Heart left ventricle (tissue), 16 donors: ENCODE results near the gene NBPF3. TPM values are rescaled to one million over a fixed set of nuclear protein-coding genes. Genes with fewer than 3 reads are reported as not detected.

Experiments used
- ATAC-seq, 4 donors: fragments of 200-7000 bp; cut with Tn5 transposase; one replicate each; pipeline ENCODE4 v1.9.1; 2020 to 2022; ENCODE audit warnings: moderate library complexity in 4 of 4, mild to moderate bottlenecking in 3 of 4, moderate number of reproducible peaks in 1 of 4
- DNase-seq, 5 donors: peaks; one replicate each; pipeline ENCODE4 v3.0.0-alpha.2; 2020
- H3K27ac ChIP-seq, 12 donors: fragments of 200-600 bp; sonication (generic) in 4 of 12; one replicate each; pipeline versions ENCODE4 v1.5.0 to v1.8.0; 2016 to 2022; ENCODE audit warnings: mild to moderate bottlenecking in 2 of 12
- H3K27me3 ChIP-seq, 9 donors: fragments of 200-600 bp; sonication (generic) in 2 of 9; one replicate each; pipeline versions ENCODE4 v1.5.1 to v1.8.0; 2016 to 2022; ENCODE audit warnings: mild to moderate bottlenecking in 3 of 9
- H3K36me3 ChIP-seq, 9 donors: fragments of 200-600 bp; sonication (generic) in 2 of 9; one replicate each; pipeline versions ENCODE4 v1.5.0 to v1.8.0; 2018 to 2022; ENCODE audit warnings: mild to moderate bottlenecking in 2 of 9
- H3K4me1 ChIP-seq, 12 donors: fragments of 200-600 bp; sonication (generic) in 4 of 12; one replicate each; pipeline versions ENCODE4 v1.5.0 to v1.8.0; 2016 to 2022; ENCODE audit warnings: mild to moderate bottlenecking in 3 of 12
- H3K4me3 ChIP-seq, 12 donors: fragments of 200-600 bp; sonication (generic) in 4 of 12; one replicate each; pipeline versions ENCODE4 v1.5.0 to v1.8.0; 2017 to 2022; ENCODE audit warnings: mild to moderate bottlenecking in 9 of 12, moderate library complexity in 4 of 12
- H3K9me3 ChIP-seq, 12 donors: fragments of 200-600 bp; sonication (generic) in 4 of 12; one replicate each; pipeline versions ENCODE4 v1.5.0 to v1.8.0; 2016 to 2022; ENCODE audit warnings: mild to moderate bottlenecking in 1 of 12
- POLR2A ChIP-seq, 2 donors: fragments of 450-650 bp; IDR thresholded peaks; one replicate each; pipeline ENCODE4 v1.6.1; 2017; ENCODE audit warnings: antibody characterized with exemption in 2 of 2, mild to moderate bottlenecking in 2 of 2, moderate library complexity in 2 of 2
- WGBS, 4 donors: extraction: QIAGEN DNeasy Blood & Tissue Kit in 2 of 4; methylation state at CpG; one replicate each; pipeline versions ENCODE4 v1.1.5 to v1.1.7; 2013 to 2018; 5-methylcytosine and 5-hydroxymethylcytosine counted together
- intact Hi-C, 10 donors: fragments of 100-400 bp; cut with DNase I; formaldehyde crosslinking; loops; one replicate each; pipeline versions ENCODE4 v1.11.1 to v1.14.2; 2022
- polyA plus RNA-seq, 2 donors: library from polyadenylated mRNA; stranded (reverse); fragments of 200-250 nt; gene quantifications; one replicate each; pipeline ENCODE4 v1.2.3, GENCODE V29; 2013
- total RNA-seq, 9 donors: library from RNA; depleted of rRNA in 2 of 9; stranded (reverse); fragments of >200 nt in 2 of 9; fragmentation: NEBNext Ultra II Directional in 3 of 9; extraction: Animal tissue kit (Norgen Biotek cat#: 25700) in 3 of 9; gene quantifications; one replicate each; pipeline versions ENCODE4 v1.1.0 to v1.2.4, GENCODE V29; 2016 to 2023
- TF ChIP-seq, protein P1 (sequence below), 12 donors: fragments of 200-600 bp; sonication (generic) in 4 of 12; IDR thresholded peaks; one replicate each; pipeline versions ENCODE4 v1.5.0 to v1.8.0; 2018 to 2022; ENCODE audit warnings: antibody characterized with exemption in 12 of 12, mild to moderate bottlenecking in 5 of 12
- donor health status: ischemic (EF 13 %, LVEDD 7.1; RV severe dilation, severe dysfunction).
- donor health status: healthy with polysubstance abuse.
- donor health status: DM: no; HTN: yes; CAD: no.
- donor health status: DM: no; HTN: no; CAD: no.
- donor health status: ischemic (EF 25% LVEDD 6.9; RV normal size, moderate dysfunction).
- donor health status: ischemic (EF 25% LVEDD 5.7; RV mildly dilated, moderate dysfunction).
- donor health status: healthy.
- donor health status: DM: yes; HTN: yes; CAD: no.
- donor health status: ischemic (EF 35%, LVEDD 5.7; RV mildly dilated, moderate dysfunction).
- donor health status: nonischemic (EF 11% LVEDD 7.7; RV severe dilation, severe dysfunction).
- donor health status: DM: yes; HTN: yes; CAD: no.
- donor health status: PGD.
- donor health status: ischemic (EF 29% LVEDD 5.4; RV normal size, mild dysfunction).
- donor health status: nonischemic (EF 23%, LVEDD 6.1; RV moderate dilation, normal function).

NBPF3 gene
- total and polyA plus RNA-seq, 11 donors = 1.1 to 7.3 (median 4.0) TPM

DNA sequence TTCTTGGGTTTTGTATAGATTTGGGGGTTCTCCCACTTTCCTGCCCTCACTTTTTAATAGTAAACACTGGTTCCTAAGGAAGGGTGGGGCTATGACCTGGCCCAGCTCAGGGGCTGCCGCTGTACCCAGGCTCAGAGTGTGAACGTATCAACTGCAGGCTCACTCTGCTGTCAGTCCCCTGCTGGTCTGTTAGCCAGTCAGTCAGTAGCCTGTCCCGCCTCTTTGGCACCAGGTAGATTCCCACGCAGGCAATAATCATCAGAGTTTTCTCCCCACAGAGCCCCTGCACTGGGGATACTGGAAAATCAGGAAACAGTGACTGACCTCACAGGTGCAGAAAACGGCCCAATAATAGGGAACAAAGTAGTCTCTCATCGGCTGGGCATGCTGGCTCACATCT lies 54.3 kb downstream of the NBPF3 start:
- Histone ChIP-seq H3K4me3 (no peak overlapping the region), H3K36me3 (no peaks in the 10 kb centered on the region), H3K27ac (no peak overlapping the region), H3K4me1 (peaks cover 0 to 13% (median 0%) of the 10 kb centered on the region in 12 donors), H3K27me3 (peaks cover 0 to 6% (median 0%) of the 10 kb centered on the region in 9 donors), H3K9me3 (peaks cover 0 to 1% (median 0%) of the 10 kb centered on the region in 12 donors)
- 62 to 73% (median 71%) methylated on average over 6 of the region's 6 CpGs for WGBS, 4 donors
- DNase-seq (no peak), ATAC-seq (no peak)
- no peak for TF ChIP-seq POLR2A (IDR thresholded peaks at IDR 0.05)
- TF ChIP-seq, protein P1, sequence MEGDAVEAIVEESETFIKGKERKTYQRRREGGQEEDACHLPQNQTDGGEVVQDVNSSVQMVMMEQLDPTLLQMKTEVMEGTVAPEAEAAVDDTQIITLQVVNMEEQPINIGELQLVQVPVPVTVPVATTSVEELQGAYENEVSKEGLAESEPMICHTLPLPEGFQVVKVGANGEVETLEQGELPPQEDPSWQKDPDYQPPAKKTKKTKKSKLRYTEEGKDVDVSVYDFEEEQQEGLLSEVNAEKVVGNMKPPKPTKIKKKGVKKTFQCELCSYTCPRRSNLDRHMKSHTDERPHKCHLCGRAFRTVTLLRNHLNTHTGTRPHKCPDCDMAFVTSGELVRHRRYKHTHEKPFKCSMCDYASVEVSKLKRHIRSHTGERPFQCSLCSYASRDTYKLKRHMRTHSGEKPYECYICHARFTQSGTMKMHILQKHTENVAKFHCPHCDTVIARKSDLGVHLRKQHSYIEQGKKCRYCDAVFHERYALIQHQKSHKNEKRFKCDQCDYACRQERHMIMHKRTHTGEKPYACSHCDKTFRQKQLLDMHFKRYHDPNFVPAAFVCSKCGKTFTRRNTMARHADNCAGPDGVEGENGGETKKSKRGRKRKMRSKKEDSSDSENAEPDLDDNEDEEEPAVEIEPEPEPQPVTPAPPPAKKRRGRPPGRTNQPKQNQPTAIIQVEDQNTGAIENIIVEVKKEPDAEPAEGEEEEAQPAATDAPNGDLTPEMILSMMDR (IDR thresholded peaks at IDR 0.05) = no peak
- intact Hi-C loops = loop anchor here in 1 of 10 donors (10.0 kb wide), 1 partner anchor 109 kb away; no protein-coding TSS in a partner anchor

DNA sequence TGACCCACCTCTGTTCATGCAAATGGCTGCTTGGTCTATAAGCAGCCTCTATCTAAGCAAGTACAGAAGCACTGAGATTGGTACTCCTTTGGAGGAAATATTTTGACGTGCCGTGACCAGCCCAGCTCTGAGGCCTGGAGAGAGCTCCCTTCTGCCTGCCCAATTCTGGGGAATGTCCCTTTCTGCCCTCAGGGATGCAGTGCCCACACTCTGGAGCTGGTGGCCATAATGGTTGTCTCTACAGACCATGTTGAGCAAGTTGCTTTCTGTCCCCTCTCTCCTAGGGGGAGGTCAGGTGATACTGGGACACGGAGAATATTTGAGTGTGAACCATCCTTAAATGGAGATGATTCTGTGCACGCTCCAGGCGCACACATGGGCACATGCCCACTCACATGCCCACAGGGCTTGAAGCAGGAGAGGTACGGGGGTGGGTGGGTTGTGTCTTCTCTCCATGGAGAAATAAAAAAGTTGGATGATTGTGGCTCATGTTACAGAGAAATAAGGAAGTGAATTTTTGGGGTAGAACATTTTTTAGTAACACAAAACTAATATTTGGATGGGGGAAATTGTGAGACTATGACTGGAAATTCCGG lies 55.4 kb downstream of the NBPF3 start:
- ATAC-seq (no peak), DNase-seq (no peak)
- Histone ChIP-seq H3K27me3 (peaks cover 0 to 7% (median 0%) of the 10 kb centered on the region in 9 donors), H3K27ac (no peak overlapping the region), H3K4me1 (peaks cover 0 to 13% (median 0%) of the 10 kb centered on the region in 12 donors), H3K9me3 (peaks cover 0 to 4% (median 0%) of the 10 kb centered on the region in 12 donors), H3K4me3 (no peak overlapping the region), H3K36me3 (no peaks in the 10 kb centered on the region)
- intact Hi-C loops = loop anchor here in 1 of 10 donors (10.0 kb wide), 1 partner anchor 111 kb away; no protein-coding TSS in a partner anchor
- 88 to 94% (median 90%) methylated on average over 7 of the region's 7 CpGs for WGBS, 4 donors
- no peak for TF ChIP-seq POLR2A (IDR thresholded peaks at IDR 0.05)
- TF ChIP-seq, protein P1 (IDR thresholded peaks at IDR 0.05) = no peak

DNA sequence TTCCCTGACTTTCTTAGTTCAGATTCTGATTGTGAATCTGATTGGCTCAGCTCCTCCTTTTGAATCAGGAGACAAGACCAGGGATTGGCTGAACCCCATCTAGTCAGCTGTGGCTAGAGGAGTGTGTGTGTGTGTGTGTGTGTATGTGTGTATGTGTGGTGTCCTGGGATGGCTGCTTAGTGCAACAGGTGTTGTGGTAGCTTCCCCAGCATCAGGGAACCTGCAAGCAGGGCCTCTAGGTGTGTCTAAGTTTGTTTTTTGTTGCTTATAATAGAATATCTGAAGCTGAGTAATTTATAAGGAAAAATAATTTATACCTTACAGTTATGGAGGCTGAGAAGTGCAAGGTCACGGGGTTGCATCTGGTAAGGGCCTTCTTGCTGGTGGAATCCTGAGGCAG lies 56.1 kb downstream of the NBPF3 start:
- H3K27me3 ChIP-seq = peaks cover 0 to 7% (median 0%) of the 10 kb centered on the region in 9 donors
- 80 to 100% (median 92%) methylated on average over 1 of the region's 1 CpG for WGBS, 4 donors
- no peaks in the 10 kb centered on the region for H3K36me3 ChIP-seq
- H3K27ac ChIP-seq = no peak overlapping the region
- peaks cover 0 to 13% (median 0%) of the 10 kb centered on the region in 12 donors for H3K4me1 ChIP-seq
- peaks cover 0 to 4% (median 0%) of the 10 kb centered on the region in 12 donors for H3K9me3 ChIP-seq
- DNase-seq (no peak), ATAC-seq (no peak)
- intact Hi-C loops = loop anchor here in 1 of 10 donors (10.0 kb wide), 1 partner anchor 111 kb away; no protein-coding TSS in a partner anchor
- no peak overlapping the region for H3K4me3 ChIP-seq
- no peak for TF ChIP-seq POLR2A (IDR thresholded peaks at IDR 0.05)
- TF ChIP-seq, protein P1 (IDR thresholded peaks at IDR 0.05) = no peak

DNA sequence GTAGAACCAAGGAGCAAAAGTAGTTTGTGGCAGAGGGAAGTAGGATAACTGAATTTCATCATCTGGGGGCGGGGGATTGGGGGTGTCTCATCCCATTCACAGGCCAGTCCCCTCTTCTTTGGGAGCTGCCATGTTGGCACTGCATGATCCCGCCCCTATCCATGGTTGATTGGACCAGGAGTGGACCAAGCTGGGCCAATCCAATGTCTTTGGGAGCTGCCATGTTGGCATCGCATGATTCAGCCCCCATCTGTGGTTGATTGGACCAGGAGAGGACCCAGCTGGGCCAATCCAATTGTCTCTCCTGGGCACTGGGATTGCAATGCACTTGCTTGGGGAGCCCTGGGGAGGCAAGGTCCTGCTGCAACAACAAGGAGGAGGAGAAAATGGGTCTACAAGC lies 56.9 kb downstream of the NBPF3 start:
- ATAC-seq = no peak

More for the DNA sequence above, 56.9 kb downstream of the NBPF3 start:
- H3K4me1 ChIP-seq = peaks cover 0 to 10% (median 0%) of the 10 kb centered on the region in 12 donors
- intact Hi-C loops = loop anchor here in 1 of 10 donors (10.0 kb wide), 1 partner anchor 112 kb away; no protein-coding TSS in a partner anchor
- H3K9me3 ChIP-seq = peaks cover 0 to 4% (median 0%) of the 10 kb centered on the region in 12 donors
- no peak overlapping the region for H3K4me3 ChIP-seq
- no peaks in the 10 kb centered on the region for H3K36me3 ChIP-seq
- no peak overlapping the region for H3K27ac ChIP-seq
- peaks cover 0 to 7% (median 0%) of the 10 kb centered on the region in 9 donors for H3K27me3 ChIP-seq
- DNase-seq = no peak
- WGBS, 4 donors = 83 to 94% (median 89%) methylated on average over 3 of the region's 3 CpGs
- TF ChIP-seq POLR2A (IDR thresholded peaks at IDR 0.05) = no peak
- TF ChIP-seq, protein P1 (IDR thresholded peaks at IDR 0.05) = no peak
